Measurements from ENCODE around the gene VAMP5.

- TF ChIP-seq, protein P1, sequence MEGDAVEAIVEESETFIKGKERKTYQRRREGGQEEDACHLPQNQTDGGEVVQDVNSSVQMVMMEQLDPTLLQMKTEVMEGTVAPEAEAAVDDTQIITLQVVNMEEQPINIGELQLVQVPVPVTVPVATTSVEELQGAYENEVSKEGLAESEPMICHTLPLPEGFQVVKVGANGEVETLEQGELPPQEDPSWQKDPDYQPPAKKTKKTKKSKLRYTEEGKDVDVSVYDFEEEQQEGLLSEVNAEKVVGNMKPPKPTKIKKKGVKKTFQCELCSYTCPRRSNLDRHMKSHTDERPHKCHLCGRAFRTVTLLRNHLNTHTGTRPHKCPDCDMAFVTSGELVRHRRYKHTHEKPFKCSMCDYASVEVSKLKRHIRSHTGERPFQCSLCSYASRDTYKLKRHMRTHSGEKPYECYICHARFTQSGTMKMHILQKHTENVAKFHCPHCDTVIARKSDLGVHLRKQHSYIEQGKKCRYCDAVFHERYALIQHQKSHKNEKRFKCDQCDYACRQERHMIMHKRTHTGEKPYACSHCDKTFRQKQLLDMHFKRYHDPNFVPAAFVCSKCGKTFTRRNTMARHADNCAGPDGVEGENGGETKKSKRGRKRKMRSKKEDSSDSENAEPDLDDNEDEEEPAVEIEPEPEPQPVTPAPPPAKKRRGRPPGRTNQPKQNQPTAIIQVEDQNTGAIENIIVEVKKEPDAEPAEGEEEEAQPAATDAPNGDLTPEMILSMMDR (IDR thresholded peaks at IDR 0.05; ENCODE audit: borderline replicate concordance, extremely low read depth, low read length, poor library complexity, severe bottlenecking) = no peak
- no peak for TF ChIP-seq EZH2 (IDR thresholded peaks at IDR 0.05; ENCODE audit: borderline replicate concordance, low read depth, low read length, severe bottlenecking)
Observed at GRCh38 chr2:85547859-85548607, 36.2 kb upstream of the VAMP5 start.
